Adrenal gland (tissue), 5 donors: ENCODE measurements around the gene RAB20.

Experiments used
- POLR2A ChIP-seq, 2 donors: fragments of 450-650 bp; IDR thresholded peaks; one replicate each; pipeline ENCODE4 v1.6.1; 2017; ENCODE audit warnings: antibody characterized with exemption in 2 of 2, mild to moderate bottlenecking in 2 of 2, moderate library complexity in 1 of 2
- TF ChIP-seq, protein P1 (sequence below), 6 experiments: fragments of 450-650 bp in 4 of 6; fragments of 200-600 bp in 2 of 6; sonication (generic) in 1 of 6; IDR thresholded peaks; 1 replicate in 5 of 6; 2 replicates in 1 of 6; pipeline versions ENCODE4 v1.5.1 to v1.8.0; 2016 to 2021; ENCODE audit warnings: antibody characterized with exemption in 6 of 6, mild to moderate bottlenecking in 2 of 6, moderate library complexity in 1 of 6
- donor health status: DM: no; HTN: no; CAD: no.

- TF ChIP-seq, protein P1, sequence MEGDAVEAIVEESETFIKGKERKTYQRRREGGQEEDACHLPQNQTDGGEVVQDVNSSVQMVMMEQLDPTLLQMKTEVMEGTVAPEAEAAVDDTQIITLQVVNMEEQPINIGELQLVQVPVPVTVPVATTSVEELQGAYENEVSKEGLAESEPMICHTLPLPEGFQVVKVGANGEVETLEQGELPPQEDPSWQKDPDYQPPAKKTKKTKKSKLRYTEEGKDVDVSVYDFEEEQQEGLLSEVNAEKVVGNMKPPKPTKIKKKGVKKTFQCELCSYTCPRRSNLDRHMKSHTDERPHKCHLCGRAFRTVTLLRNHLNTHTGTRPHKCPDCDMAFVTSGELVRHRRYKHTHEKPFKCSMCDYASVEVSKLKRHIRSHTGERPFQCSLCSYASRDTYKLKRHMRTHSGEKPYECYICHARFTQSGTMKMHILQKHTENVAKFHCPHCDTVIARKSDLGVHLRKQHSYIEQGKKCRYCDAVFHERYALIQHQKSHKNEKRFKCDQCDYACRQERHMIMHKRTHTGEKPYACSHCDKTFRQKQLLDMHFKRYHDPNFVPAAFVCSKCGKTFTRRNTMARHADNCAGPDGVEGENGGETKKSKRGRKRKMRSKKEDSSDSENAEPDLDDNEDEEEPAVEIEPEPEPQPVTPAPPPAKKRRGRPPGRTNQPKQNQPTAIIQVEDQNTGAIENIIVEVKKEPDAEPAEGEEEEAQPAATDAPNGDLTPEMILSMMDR (IDR thresholded peaks at IDR 0.05), result no peak
- no peak for TF ChIP-seq POLR2A (IDR thresholded peaks at IDR 0.05)
Observed at GRCh38 chr13:110600261-110600819, 38.8 kb upstream of the RAB20 start.
